Measurements from ENCODE around the gene HSBP1L1. TPM values are rescaled to one million over a fixed set of nuclear protein-coding genes. Genes with fewer than 3 reads are reported as not detected.

The HSBP1L1 gene
- total and polyA plus RNA-seq, 2 of the 8 experiments (the other 6 are each of a cell fraction or from before 2014, with no cell fraction given) = 1.0 to 1.3 TPM

DNA sequence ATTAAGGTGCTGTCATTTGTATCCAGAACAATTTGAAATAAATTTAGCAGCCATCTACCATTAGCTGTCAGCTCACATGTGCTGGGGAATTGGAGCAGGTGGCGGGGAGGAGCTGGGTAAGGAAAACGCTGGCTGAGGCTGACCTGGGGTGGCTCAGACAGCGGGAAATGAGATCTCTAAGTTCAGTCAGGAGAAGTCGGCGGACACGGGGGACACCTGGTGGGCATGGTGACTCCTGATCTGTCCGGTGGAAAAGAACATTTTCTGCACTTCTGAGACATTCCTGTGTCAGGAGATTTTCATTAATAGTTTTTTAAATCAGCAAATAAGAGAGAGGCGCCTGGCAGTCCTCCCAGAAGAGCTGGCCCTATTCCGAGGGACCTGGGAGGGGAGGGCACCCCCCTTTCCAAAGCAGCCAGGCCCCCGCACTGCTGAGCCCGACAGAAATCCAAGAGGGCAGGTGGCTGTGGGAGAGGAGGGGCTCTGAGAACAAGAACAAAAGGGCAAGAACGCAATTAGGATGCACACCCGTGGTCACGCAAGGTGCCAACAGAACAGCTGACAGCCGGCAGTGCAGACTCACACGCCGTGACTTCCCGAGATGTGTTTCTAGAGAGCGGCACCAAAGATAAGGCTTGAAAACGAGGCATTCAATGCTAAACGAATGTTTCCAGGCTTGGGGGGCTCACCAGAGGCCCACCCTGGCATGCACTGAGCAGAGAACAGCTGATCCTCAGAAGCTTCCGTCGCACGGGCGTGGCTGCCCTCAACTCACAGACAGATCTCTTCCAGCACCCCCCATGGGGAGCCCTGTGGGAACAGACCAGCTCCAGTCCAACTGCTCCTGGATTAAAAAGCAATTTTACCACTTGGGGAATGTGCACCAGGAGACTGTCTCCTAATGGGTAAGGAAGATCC, 39.4 kb upstream of the HSBP1L1 start:
- Histone ChIP-seq H3K9me3 (ENCODE audit: insufficient read depth in 2 of 2, low read depth in 1 of 2, low read length in 1 of 2) (peaks cover 3 to 10% of the 10 kb centered on the region in 2 experiments; a peak in 2 of 4 replicates), H4K91ac (replicated peaks; ENCODE audit: insufficient read length, low read length) (no peak overlapping the region), H2AFZ (ENCODE audit: low read length) (no peak overlapping the region), H3K23ac (ENCODE audit: insufficient read length) (no peak overlapping the region), H3K79me1 (ENCODE audit: low read depth, low read length) (no peaks in the 10 kb centered on the region; the same call in 1 of the 2 replicates), H2AK5ac (ENCODE audit: low read depth, low read length) (no peak overlapping the region), H4K8ac (ENCODE audit: extremely low read depth, insufficient read depth, low read length) (no peak overlapping the region), H3K23me2 (ENCODE audit: low read depth, low read length) (0 out of 2 replicates have a peak, but pooled peaks cover 2% of the 10 kb centered on the region), H3K27ac (ENCODE audit: low read depth, low read length) (no peak overlapping the region), H3K4me3 (ENCODE audit: extremely low read depth in 1 of 4, insufficient read depth in 2 of 4, low read depth in 3 of 4, low read length in 4 of 4) (no peak overlapping the region), H3K27me3 (replicated peaks in 1 of 4; ENCODE audit: control insufficient read depth in 3 of 4, extremely low read depth in 1 of 4, insufficient read depth in 3 of 4, low read length in 3 of 4) (no peaks in the 10 kb centered on the region), H3K36me3 (ENCODE audit: control insufficient read depth in 2 of 4, insufficient read depth in 4 of 4, low read length in 3 of 4) (no peaks in the 10 kb centered on the region; a peak in 1 of 8 replicates), H3K4me2 (ENCODE audit: insufficient read depth in 1 of 2, low read depth in 2 of 2, low read length in 2 of 2) (no peak overlapping the region), H2BK20ac (ENCODE audit: low read length) (no peak overlapping the region), H4K5ac (ENCODE audit: insufficient read length, low read depth, low read length) (no peak overlapping the region), H4K20me1 (replicated peaks in 1 of 2; ENCODE audit: control insufficient read depth in 1 of 2, insufficient read depth in 2 of 2, low read length in 2 of 2) (peaks cover 0 to 5% of the 10 kb centered on the region in 2 experiments), H2BK12ac (ENCODE audit: low read depth, low read length) (no peak overlapping the region), H2BK5ac (ENCODE audit: low read depth, low read length) (no peak overlapping the region), H2BK15ac (ENCODE audit: low read length) (no peak overlapping the region), H3K56ac (replicated peaks; ENCODE audit: insufficient read length, low read depth, low read length) (no peak overlapping the region), H3K9ac (replicated peaks in 1 of 4; ENCODE audit: extremely low read depth in 1 of 4, low read depth in 3 of 4, low read length in 3 of 4) (no peak overlapping the region), H3K18ac (ENCODE audit: extremely low read depth, low read length) (no peak overlapping the region), H3K4ac (replicated peaks; ENCODE audit: insufficient read length, low read depth, low read length) (no peak overlapping the region), H3K79me2 (ENCODE audit: control insufficient read depth in 1 of 2, insufficient read depth in 2 of 2, low read length in 2 of 2) (peaks cover 0 to 3% of the 10 kb centered on the region in 2 experiments; a peak in 2 of 4 replicates), H3K14ac (ENCODE audit: insufficient read length) (no peak overlapping the region), H2BK120ac (replicated peaks; ENCODE audit: low read depth, low read length) (no peak overlapping the region), H3K4me1 (replicated peaks in 1 of 4; ENCODE audit: control insufficient read depth in 3 of 4, insufficient read depth in 4 of 4, low read length in 3 of 4) (no peaks in the 10 kb centered on the region; a peak in 2 of 7 replicates)
- WGBS, 2 experiments (ENCODE audit: extremely low coverage in 1 of 2, insufficient coverage in 1 of 2, insufficient read length in 1 of 2, insufficient replicate concordance in 2 of 2, low coverage in 1 of 2, low lambda C conversion rate in 2 of 2, missing lambda C conversion rate in 1 of 2) = 90% methylated on average over 25 of the region's 25 CpGs; no CpG with 5 or more reads in 1 of the 2 experiments
- DNase-seq (ENCODE audit: low read depth in 1 of 2, low spot score in 2 of 2) (peak in 1 of 2 experiments; percentile 38), FAIRE-seq (no peak)
- POLR2A ChIA-PET (ENCODE audit: partially characterized antibody) = no interaction called here
- CTCF ChIA-PET (ENCODE audit: partially characterized antibody) = interaction anchor here (0.6 to 1.8 kb wide), 7 partner anchors 9 to 232 kb away, joined by 3 to 5 read pairs (median 3); no protein-coding TSS in a partner anchor
- TF ChIP-seq SP1 (IDR thresholded peaks at IDR 0.05; ENCODE audit: low read depth, low read length) = no peak
- TF ChIP-seq HDAC2 (IDR thresholded peaks at IDR 0.05; ENCODE audit: borderline replicate concordance in 1 of 2, low read depth in 2 of 2, low read length in 2 of 2) = no peak
- no peak for TF ChIP-seq FOSL1 (IDR thresholded peaks at IDR 0.05; ENCODE audit: insufficient read depth, low read depth, low read length)
- no peak for TF ChIP-seq SP4 (IDR thresholded peaks at IDR 0.05; ENCODE audit: low read length)
- TF ChIP-seq GABPA (IDR thresholded peaks at IDR 0.05; ENCODE audit: borderline replicate concordance, insufficient read depth, low read length) = no peak
- no peak for TF ChIP-seq GTF2F1 (IDR thresholded peaks at IDR 0.05; ENCODE audit: borderline replicate concordance, low read depth, low read length)
- no peak for TF ChIP-seq CTBP2 (IDR thresholded peaks at IDR 0.05; ENCODE audit: borderline replicate concordance, insufficient read depth, insufficient read length, low read length)
- TF ChIP-seq SUZ12 (IDR thresholded peaks at IDR 0.05; ENCODE audit: low read length) = no peak
- TF ChIP-seq SRF (IDR thresholded peaks at IDR 0.05; ENCODE audit: low read depth, low read length) = no peak
- TF ChIP-seq BCL11A (IDR thresholded peaks at IDR 0.05; ENCODE audit: low read depth in 2 of 2, low read length in 2 of 2) = no peak
- no peak for TF ChIP-seq JUN (IDR thresholded peaks at IDR 0.05; ENCODE audit: low read depth, low read length)
